GM12878 (cell line): Measurements from ENCODE around the gene OR2V1. TPM values are rescaled to one million over a fixed set of nuclear protein-coding genes. Genes with fewer than 3 reads are reported as not detected.
A peak's percentile ranks its signal among the peaks of the same experiment; 100 is the strongest.

Experiments
- ATF7 ChIP-seq: fragments of 450-650 bp; IDR thresholded peaks from 2 replicates; pipeline ENCODE4 v1.6.1; 2016; ENCODE audit warnings: low read depth, mild to moderate bottlenecking
- BACH1 ChIP-seq: fragments of 450-650 bp; IDR thresholded peaks from 2 replicates; pipeline ENCODE4 v1.6.1; 2017; ENCODE audit warnings: mild to moderate bottlenecking, borderline replicate concordance
- CHD1 ChIP-seq: IDR thresholded peaks from 2 replicates; pipeline ENCODE4 v1.6.1; 2012; ENCODE audit warnings: low read depth, low read length, improper control_type of control experiment
- EED ChIP-seq: sonication (generic); IDR thresholded peaks from 2 replicates; pipeline ENCODE4 v1.6.1; 2016; ENCODE audit warnings: antibody characterized with exemption, low read depth
- HDAC2 ChIP-seq: fragments of 200-600 bp; sonication (generic); IDR thresholded peaks from 2 replicates; pipeline ENCODE4 v1.6.1; 2017
- JUND ChIP-seq: IDR thresholded peaks from 2 replicates; pipeline ENCODE4 v1.6.1; 2012; ENCODE audit warnings: low read depth, mild to moderate bottlenecking, low read length, improper control_type of control experiment, moderate library complexity
- MEF2A ChIP-seq: IDR thresholded peaks from 2 replicates; pipeline ENCODE4 v1.6.1; 2011; ENCODE audit warnings: low read depth, mild to moderate bottlenecking, low read length, moderate library complexity; ENCODE audit not compliant: insufficient read depth
- MTA2 ChIP-seq: fragments of 450-650 bp; IDR thresholded peaks from 2 replicates; pipeline ENCODE4 v1.6.1; 2016; ENCODE audit warnings: low read depth, mild to moderate bottlenecking, moderate library complexity
- NBN ChIP-seq: fragments of 450-650 bp; IDR thresholded peaks from 2 replicates; pipeline ENCODE4 v1.6.1; 2016
- POU2F2 ChIP-seq: IDR thresholded peaks from 3 replicates; pipeline ENCODE4 v1.6.1; 2011; ENCODE audit warnings: low read depth, mild to moderate bottlenecking, low read length, borderline replicate concordance
- RELB ChIP-seq: fragments of 450-650 bp; IDR thresholded peaks from 2 replicates; pipeline ENCODE4 v1.6.1; 2017; ENCODE audit warnings: low read depth, mild to moderate bottlenecking, moderate library complexity
- TCF7 ChIP-seq: IDR thresholded peaks from 2 replicates; pipeline ENCODE4 v1.6.1; 2014; ENCODE audit warnings: antibody characterized with exemption, borderline replicate concordance
- YBX1 ChIP-seq: fragments of 450-650 bp; IDR thresholded peaks from 2 replicates; pipeline ENCODE4 v1.6.1; 2016; ENCODE audit warnings: antibody characterized with exemption
- ZNF24 ChIP-seq: fragments of 450-650 bp; IDR thresholded peaks from 2 replicates; pipeline ENCODE4 v1.6.1; 2017; ENCODE audit warnings: antibody characterized with exemption, mild to moderate bottlenecking
- polyA plus RNA-seq, 11 experiments: library from polyadenylated mRNA; depleted of rRNA in 4 of 11; unstranded in 6 of 11; stranded (reverse) in 5 of 11; fragments of >200 nt; fragmentation: Nextera tagmentation in 4 of 11; fragmentation: Illumina TruSeq in 1 of 11; extraction: Ambion mirVana in 4 of 11; extraction: Trizol in 1 of 11; gene quantifications; 1 replicate in 1 of 11; 2 replicates in 10 of 11; pipeline versions ENCODE4 v1.2.1 to v1.2.3, GENCODE V29; 2011 to 2016; ENCODE audit warnings: inconsistent platforms in 2 of 11, missing spikeins in 2 of 11, low read depth in 1 of 11
- total RNA-seq, 4 experiments: library from RNA; depleted of rRNA in 3 of 4; stranded (reverse); fragments of >200 nt in 3 of 4; fragmentation: Illumina TruSeq in 1 of 4; extraction: Trizol in 1 of 4; gene quantifications; 2 replicates each; pipeline versions ENCODE4 v1.2.1 to v1.2.3, GENCODE V29; 2013 to 2021
- TF ChIP-seq, protein P1 (sequence below): fragments of 450-650 bp; IDR thresholded peaks from 2 replicates; pipeline ENCODE4 v1.6.1; 2017; ENCODE audit warnings: mild to moderate bottlenecking
- TF ChIP-seq, protein P2 (sequence below): fragments of 150-350 bp; IDR thresholded peaks from 2 replicates; pipeline ENCODE4 v1.6.1; 2016; ENCODE audit warnings: low read depth, low read length

The OR2V1 gene
- total and polyA plus RNA-seq, 10 of the 15 experiments (the other 5 are each of a cell fraction or from before 2014, with no cell fraction given): 0.20 to 4.4 TPM; not detected in 8

DNA sequence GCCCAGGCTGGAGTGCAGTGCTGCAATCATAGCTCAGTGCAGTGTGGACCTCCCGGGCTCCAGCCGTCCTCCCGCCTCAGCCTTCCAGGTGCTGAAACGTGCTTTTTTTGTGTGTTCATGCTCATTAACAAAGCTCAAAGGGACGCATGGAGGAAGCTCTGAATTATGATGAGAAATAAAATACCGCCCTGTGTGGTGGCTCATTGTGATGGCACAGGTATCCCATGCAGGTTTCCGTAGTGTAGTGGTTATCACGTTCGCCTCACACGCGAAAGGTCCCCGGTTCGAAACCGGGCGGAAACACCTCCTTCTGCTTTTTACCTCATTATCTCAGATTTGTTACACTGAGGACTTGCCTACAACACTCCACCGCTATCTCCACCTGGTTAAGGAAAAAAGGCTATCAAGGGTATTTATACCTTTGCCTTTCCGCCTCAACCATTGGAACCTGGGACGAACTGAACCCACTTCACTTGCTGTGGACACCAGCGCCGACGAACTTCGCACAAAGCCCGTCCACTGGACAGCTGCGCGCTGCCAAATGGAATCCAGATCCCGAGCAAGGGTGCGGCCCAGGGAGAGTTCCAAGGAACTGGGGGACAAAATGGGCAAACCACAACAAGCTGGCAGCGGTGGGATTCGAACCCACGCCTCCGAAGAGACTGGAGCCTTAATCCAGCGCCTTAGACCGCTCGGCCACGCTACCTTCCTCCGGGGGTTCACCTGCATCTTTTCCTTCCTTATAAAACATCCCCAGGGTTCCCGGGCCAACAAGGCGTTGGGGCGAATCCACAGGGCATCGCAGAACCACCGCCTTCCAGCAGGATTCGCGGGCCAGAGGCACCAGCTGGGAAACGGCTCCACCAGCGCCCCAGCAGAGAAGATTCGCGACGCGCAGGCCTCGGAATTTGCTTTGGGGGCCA lies 42.7 kb upstream of the OR2V1 start (continued):
- TF ChIP-seq TCF7: no peak
- TF ChIP-seq YBX1: no peak
- TF ChIP-seq, protein P1, sequence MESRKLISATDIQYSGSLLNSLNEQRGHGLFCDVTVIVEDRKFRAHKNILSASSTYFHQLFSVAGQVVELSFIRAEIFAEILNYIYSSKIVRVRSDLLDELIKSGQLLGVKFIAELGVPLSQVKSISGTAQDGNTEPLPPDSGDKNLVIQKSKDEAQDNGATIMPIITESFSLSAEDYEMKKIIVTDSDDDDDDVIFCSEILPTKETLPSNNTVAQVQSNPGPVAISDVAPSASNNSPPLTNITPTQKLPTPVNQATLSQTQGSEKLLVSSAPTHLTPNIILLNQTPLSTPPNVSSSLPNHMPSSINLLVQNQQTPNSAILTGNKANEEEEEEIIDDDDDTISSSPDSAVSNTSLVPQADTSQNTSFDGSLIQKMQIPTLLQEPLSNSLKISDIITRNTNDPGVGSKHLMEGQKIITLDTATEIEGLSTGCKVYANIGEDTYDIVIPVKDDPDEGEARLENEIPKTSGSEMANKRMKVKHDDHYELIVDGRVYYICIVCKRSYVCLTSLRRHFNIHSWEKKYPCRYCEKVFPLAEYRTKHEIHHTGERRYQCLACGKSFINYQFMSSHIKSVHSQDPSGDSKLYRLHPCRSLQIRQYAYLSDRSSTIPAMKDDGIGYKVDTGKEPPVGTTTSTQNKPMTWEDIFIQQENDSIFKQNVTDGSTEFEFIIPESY: no peak
- TF ChIP-seq EED: 0 out of 2 replicates have a peak, but pooled peaks have one; percentile 19
- no peak for TF ChIP-seq RELB
- TF ChIP-seq MTA2: peak; percentile 72
- TF ChIP-seq, protein P2, sequence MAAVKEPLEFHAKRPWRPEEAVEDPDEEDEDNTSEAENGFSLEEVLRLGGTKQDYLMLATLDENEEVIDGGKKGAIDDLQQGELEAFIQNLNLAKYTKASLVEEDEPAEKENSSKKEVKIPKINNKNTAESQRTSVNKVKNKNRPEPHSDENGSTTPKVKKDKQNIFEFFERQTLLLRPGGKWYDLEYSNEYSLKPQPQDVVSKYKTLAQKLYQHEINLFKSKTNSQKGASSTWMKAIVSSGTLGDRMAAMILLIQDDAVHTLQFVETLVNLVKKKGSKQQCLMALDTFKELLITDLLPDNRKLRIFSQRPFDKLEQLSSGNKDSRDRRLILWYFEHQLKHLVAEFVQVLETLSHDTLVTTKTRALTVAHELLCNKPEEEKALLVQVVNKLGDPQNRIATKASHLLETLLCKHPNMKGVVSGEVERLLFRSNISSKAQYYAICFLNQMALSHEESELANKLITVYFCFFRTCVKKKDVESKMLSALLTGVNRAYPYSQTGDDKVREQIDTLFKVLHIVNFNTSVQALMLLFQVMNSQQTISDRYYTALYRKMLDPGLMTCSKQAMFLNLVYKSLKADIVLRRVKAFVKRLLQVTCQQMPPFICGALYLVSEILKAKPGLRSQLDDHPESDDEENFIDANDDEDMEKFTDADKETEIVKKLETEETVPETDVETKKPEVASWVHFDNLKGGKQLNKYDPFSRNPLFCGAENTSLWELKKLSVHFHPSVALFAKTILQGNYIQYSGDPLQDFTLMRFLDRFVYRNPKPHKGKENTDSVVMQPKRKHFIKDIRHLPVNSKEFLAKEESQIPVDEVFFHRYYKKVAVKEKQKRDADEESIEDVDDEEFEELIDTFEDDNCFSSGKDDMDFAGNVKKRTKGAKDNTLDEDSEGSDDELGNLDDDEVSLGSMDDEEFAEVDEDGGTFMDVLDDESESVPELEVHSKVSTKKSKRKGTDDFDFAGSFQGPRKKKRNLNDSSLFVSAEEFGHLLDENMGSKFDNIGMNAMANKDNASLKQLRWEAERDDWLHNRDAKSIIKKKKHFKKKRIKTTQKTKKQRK: no peak
- no peak; the same call in 1 of the 2 replicates for TF ChIP-seq MEF2A
- no peak for TF ChIP-seq BACH1
- no peak for TF ChIP-seq CHD1
- TF ChIP-seq HDAC2: no peak
- no peak for TF ChIP-seq JUND
- peak; percentile 95 for TF ChIP-seq ZNF24
- TF ChIP-seq POU2F2: no peak
- TF ChIP-seq ATF7: peak; percentile 37
- TF ChIP-seq NBN: peak; percentile 77
